ENCODE results near the gene CEP126.
A peak's percentile ranks its signal among the peaks of the same experiment; 100 is the strongest.

The CEP126 gene, protein sequence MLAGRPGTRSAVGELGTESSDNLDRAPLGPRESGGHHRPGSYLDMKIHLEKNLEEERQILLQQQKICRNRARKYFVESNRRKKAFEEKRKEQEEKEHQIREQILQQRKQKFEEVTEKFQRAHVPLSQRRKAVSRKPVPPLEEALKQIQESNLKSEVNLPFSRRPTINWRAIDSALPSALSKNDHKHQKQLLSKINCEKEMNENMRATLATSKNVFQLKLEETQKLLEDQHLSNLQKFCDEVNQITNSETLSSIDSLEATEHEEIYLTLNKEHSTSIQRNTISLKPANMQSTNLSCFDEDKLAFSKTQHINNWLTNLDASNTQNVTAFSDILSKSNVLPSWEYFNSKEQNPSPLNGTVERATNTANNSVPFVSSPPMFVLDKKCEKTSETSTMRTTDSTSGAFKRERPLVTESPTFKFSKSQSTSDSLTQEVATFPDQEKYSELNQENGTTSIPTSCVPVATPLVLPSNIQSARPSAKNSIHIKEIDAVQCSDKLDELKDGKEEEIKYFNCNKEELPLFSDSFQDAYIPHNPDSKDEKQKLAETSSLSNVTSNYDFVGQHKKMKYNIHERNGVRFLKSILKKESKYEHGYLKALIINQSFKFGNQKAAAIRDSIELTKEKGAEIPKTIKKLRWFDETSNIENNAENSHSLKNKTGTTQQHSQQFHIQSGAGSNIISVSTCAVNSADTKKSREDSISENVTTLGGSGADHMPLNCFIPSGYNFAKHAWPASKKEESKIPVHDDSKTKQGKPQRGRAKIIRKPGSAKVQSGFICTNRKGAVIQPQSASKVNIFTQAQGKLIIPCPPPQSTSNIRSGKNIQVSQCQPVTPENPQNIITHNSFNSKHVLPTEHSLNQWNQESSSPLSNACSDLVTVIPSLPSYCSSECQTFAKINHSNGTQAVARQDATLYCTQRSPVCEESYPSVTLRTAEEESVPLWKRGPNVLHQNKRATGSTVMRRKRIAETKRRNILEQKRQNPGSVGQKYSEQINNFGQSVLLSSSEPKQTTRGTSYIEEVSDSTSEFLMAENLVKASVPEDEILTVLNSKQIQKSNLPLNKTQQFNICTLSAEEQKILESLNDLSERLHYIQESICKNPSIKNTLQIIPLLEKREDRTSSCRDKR

DNA sequence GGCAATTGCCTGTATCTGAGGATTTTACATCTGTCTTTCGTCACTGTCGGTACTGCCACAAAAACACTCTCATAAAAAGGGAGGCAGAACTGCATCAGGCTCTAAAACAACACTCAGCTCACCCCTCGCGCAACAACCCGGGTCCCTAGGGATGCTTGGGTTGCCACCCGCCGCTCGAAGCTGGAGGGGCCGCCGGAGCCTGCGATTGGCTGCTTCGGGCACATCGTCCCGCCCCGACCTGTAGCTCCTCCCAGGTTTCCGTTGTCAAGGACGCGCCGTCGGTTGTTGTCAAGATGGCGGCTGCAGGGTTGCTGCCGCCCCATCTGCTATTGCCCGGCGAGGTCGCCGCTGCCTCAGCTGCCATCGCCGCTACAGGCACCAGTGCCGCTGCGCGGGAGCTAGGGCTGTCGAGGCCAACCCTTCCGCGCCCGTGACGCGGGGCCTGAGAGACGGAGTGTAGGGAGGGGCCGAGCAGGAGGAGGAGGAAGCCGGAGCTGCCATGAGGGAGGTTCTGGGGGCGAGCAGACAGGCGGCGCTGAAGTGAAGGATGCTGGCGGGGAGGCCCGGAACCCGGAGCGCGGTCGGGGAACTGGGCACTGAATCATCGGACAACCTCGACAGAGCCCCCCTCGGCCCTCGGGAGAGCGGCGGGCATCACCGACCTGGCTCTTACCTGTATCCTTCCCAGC, at the start of gene CEP126:
Gene CEP126 (plus strand): TSS at position 273 of the 689 bp plus-strand sequence. CDS start 275 bp downstream, at position 548.
- peak; percentile 68 for DNase-seq

DNA sequence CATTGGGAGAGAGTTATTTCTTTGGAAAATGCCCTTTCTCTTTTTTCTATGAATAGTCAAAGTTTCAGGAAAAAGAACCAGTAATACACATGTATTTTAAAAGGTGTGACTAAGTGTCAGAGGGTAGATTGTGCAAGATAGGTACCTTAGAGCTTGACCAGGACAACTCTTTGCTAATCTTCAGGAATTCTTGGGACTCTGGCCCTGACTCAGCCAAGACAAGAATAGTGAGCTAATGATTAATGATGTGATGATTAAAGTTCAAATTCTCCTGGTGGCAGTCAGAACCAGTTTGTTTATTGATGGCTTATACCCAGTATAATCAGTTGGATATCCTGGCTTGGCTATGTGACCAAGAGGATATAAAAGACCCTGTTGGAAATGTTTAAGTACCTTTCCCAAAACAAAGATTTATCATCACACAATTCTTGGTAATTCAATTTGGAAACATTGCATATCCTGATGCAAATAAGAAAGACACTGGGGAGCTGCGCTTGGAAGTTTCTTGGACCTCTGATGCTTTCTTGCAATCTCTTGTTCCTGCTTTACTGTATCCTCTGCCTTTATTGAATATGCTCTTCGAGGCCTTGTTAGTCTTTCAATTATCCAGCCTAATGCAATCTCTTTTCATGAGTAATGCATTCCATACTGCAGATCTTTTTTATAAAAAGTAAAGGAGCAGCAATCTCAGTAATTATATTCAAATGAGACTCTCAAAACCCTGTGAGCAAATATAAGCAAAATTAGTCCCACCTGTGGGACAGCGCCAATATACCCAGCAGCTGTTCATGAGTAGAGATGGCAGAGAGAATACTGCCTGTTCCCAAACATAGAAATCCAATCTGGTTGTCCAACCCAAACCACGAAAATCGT, 48.0 kb upstream of the CEP126 start:
- no peak for DNase-seq

DNA sequence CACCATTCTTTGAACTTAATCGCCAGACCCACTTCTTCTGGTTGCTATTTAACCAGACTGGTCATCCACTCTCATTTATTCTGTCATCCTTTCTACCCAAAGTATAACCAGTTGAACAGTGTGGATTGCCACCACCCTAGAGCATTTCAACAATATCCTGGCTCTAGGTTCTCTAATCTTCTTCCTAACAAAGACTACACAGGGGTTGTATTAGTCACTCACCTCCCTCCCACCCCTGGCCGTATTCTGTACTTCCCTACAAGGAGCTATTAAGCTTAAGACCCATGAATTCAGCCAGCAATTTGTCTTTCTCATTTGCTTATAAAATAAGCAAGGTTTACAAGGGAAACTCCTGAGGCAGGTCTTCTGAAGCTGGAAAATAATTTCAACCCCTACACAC, 46.9 kb upstream of the CEP126 start:
- DNase-seq, result no peak

DNA sequence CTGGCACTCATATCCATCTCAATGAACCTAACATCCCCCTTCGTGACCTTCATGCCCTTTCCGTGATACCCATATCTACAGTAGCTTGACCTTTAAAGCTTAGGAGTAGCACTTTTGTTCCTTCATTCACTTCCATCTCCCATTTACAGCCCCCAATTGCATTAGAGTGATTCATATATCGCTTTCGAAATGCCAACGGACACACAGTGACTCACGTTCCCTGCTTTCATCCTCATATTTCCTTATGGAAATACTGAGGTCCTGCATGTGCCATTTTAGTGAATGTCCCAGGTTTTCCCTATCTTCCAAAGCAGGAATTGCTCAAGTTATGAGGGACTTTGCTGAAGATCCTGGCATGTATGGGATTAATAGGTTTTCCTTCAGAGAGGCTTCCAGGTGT, 44.3 kb upstream of the CEP126 start:
- DNase-seq, result no peak

DNA sequence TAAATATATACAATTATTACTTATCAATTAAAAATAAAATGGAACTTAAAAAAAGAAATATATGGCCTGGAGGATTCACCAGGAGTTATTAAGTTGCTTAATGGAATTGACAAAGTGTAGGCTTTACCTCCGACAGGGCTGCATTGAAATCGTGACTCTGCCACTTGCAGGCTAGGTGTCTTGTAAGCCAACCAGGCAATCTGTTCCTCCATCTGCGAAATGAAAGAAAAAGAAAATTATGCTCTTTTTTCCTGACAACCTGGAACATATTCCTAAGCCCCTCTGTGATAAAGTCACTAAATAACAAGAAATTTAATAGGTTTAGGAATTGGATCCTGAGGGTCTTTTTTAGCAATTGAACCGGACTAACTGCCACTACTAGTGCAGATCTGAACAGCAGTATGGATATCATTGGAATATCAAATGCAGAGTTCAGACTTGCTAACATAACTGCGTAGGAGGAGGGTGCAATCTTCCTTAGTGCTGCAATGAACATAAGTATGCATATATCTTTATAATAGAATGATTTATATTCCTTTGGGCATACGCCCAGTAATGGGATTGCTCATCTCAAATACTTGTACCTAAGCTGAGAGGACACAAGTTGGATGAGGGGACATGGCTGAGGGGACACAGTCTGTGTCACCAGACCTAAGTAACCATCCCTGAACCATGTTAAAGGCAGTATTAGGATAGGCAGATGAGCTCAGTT, 42.5 kb upstream of the CEP126 start:
- DNase-seq, result no peak

DNA sequence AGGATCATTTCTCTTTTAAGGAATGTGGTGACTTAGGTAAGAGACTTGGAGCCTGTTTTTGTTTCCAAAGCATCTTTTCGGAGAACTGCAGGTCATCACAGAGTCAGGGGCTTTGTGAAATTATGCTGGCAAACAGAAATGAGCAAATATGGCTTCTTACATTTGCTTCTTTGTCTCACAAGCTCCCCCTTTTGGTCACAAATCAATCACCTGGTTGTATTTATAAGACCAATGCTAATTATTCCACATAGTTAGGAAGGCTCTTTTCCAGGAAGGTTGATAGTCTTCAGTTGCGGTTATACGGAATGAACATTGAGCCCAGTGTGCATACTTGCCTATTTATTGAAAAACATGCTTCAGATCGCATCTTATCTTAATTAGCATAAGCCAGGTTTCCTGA, 34.6 kb upstream of the CEP126 start:
- no peak for DNase-seq

DNA sequence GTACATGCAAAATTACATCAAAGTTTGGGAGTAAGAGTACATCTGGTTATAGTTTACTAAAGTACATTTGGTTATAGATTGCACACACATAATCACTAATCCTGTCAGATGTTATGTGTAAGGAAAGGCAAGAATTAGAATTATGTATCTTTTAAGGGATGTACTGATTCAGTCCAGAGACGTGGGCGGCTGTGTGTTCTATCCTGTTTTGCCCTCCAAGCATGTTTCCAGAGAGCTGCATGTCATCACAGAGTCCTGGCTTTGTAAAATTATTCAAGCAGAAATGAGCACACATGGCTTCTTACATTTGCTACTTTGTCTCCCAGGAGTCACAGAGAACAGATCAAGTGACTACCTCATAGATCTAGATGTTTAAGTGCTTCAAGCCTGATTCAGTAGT, 33.2 kb upstream of the CEP126 start:
- no peak for DNase-seq

DNA sequence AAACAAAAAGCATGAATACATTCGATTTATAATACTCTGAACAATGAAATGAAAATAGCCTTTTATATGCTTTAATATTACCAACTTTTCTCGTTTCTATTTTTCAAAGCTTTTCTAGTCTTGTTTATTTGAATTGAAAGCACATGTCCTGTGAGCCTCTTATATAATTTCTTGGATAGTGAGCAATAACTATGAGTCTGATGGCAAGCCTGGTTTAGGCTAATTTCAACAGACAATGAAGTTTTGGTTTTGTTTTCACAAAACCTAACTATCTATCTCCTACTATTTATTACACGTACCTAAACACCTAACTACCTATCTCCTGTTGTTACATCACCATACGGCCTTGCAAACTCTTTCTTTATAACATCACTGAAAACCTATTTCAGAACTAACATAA, 29.2 kb upstream of the CEP126 start:
- no peak for DNase-seq

DNA sequence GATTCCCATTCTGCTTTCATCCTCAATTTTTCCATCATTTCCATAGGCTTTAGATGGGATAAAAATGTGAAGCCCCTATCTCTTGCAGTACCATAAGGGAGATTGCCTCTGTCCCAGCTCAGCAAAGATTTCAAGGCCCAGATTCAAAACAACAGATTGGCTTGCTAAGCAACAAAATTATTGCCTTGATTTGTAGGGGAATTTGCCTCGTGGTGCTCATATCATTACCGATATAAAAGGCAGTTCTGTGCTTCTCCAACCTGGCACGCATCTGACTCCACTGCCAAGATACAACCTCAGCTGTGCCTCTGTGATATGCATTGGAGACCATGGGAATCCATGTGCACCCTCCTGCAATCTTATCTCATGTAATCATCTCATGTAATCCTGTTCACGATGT, 25.0 kb upstream of the CEP126 start:
- no peak for DNase-seq

DNA sequence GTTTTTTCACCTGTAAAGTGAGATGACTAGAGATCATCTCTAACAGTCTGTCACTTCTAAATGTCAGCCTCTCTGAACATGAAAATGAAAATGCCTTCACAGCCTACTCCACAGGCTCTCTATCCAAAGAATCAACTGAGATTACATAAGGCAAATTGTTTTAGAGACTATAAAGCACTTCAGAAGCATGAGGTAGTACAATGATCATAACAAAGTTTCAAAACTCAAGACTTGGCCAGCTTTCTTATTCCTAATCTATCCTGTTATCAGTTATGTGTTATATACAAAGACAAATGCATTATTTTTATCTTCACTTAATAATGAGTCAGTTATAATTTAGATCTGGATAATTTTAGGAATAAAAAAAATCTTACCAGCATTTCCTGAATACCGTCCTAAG, 20.3 kb upstream of the CEP126 start:
- no peak for DNase-seq

DNA sequence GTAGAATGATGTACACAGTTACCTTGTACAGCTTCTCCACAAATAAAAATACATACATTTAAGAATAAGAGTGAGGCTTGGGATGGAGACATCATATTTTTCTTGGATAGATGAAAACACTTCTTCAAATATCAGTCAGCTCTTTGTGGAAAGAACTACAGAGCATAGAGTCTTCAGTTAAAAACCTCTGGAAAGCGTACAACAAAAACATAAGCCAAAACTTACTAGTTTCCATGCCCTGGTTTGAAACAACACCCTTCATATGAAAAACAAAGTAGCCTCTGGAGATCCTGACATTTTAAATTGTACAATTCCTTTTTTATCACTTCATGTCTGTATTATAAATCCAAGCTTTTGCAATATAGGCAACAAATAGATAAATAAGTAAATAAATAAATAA, 7.0 kb upstream of the CEP126 start:
- no peak for DNase-seq

DNA sequence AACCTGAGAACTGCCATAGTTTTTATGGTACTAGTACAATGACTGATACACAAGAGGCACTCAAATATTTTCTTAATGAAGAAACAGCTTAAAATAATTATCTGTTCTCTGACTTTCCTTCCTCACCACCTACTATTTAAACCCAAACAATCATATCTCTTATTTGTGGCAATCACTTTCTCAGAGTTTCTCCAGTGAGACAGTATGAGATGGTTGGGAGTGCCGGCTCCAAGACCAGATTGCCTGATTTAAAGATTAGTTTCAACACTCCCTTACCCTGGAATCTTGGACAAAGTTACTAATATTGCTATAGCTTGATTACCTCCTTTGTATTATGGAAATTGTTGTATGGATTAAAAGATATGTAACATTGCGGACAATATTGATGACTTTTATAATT, 5.7 kb upstream of the CEP126 start:
- no peak for DNase-seq

DNA sequence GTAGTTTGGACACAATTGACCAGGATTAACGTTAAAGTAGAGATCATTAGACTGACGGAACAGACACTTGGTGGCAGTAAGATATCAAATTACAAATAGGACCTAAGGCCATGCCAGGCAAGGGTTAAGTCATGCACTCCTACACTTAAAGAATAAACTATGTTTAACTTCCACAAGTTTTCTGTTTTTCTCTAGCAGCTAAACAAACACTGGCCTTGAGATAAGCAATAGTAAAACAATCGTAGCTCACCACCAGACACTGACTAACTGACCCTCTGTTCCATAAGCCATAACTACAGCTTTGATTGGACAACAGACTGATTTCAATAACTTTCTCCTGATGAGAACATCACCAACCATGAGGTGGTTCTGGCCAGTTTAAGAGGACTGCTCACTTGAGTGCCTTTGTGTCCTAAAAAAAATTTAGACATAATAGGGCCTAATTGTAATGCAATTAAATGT, 2.0 kb upstream of the CEP126 start:
- no peak for DNase-seq

DNA sequence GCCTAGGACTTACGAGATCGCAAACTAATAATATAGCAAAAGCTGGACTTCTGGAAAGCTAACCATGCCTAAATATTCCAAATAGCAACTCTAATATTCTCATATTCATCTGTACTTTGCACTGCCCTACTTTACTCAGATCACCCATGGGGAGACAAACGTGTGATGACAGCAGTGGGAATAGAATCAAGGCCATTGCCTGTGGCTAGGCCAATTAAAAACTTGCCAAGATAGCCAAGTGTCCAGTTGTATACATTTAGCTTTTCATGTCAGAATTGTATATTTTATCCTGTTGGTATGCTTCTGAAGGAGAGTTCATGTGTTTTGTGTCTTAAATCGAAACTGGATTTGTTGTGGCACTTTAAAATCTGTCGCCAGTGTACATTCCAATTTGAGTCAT, 1.2 kb upstream of the CEP126 start:
- DNase-seq, result no peak

DNA sequence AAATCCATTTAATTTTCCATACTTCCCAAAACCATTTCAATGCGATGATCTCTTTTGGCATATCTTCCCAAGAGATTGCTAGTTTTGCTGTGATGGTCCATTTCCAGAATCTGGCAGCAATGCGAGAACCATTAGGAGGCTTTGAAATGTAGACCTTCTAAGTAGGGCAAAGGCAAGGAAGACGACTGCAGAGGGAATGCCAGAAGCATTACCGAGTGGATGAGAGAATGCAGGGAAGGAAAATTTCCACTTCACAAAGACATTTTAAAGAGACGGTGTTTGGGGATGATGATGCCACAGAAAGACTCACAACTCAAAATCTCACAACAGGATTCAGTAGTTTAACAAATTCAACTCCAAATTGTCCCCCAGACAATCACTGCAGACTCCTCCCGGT, 471 bp upstream of the CEP126 start:
- no peak for DNase-seq

DNA sequence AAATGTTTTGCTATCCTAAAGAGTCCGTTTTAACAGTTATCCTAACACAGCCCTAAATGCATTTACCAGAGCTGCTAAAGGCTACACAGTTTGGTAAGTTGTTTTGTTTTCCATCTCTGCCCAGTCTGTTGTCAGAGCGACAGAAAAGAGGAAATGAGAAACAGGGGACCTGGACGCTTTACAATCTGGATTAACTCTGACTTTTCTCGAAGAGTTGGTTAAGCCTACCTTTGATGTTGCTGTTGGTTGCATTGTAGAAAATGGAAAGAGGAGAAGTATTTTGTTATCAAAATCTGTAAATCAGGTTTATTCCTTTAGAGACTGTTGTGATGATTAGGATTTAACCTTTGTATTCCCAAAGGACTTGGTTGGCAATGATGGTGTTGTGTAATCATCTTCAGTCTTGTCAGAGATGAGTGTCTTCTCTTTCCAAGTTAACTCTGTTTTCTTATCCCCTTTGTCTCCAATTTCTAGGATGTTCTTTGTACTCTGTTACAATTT, 1.0 kb downstream of the CEP126 start:
- no peak for DNase-seq

DNA sequence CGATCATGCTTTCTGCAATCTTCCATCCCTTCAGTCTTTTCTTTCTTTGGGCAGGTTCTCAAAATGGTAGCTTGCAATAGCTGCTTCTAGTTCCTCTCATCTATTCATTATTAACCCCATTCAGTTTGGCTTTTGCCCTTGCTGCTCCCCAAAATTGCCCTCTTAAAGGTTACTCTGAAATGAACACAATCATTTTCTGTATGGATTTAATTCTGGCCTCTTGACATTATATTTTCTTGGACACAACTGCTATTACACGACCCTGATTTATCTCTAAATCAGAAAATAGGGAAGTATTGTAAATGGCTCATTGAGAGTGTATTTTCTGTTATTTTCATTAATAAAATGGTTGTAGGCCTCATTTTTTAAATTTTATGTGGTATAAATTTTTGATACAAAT, 1.6 kb downstream of the CEP126 start, which contains the start of gene ANGPTL5:
Gene ANGPTL5 (minus strand): TSS at position 101 of the 400 bp plus-strand sequence. CDS start 8,613 bp downstream, outside the sequence.
- DNase-seq, result no peak

DNA sequence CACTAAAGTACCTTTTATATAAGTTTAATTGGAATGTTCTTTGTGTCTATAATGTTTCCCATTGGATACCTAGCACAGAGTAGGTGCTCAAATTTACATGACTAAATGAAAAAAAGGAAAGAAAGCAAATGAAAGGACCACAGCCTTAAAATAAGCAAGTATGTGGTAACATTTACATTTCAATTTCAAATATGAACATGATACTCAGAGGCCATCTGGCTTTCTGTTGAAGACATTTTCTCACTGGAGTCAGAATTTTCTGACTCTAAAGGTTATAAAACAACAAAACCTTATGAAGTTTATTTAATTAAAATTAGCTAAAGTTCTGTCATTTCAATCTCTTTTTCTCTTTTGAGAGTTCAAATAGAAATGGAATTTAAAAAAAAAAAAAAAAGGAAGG, 2.4 kb downstream of the CEP126 start:
- DNase-seq, result no peak

DNA sequence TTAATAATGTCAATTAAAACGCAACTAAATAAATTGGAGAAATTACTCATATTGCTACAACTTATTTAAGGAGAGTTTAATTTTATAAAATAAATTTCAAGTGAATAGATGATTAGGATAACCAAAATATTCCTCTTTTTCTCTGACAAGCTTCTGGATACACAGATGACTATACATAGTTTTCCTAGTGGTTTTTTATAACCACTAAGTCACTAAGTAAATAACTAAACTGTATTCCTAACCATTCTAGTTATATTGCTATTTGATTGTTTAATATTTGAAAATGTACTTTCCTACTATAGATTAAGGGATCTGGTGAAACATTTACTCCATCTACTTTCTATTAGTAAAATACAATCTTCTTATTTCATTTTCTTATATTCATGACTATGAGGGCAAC, 6.2 kb downstream of the CEP126 start:
- no peak for DNase-seq

DNA sequence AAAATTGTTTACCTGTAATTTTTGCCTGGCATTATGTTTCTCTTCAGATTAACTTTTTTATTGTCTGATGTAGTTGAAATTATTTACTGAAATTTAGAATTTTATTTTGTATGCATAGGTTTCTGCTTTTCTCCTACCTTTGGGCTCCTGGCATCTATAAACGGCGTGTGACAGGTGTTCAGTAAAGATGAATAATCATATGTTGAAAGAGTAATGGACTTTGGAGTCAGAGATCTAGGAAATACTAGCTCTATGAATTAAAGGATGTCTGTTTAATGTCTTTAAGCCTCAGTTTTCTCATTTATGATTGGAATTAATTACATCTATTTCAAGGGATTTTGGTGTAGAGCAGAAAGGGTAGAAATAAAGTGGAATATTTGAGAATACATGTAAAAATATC, 8.7 kb downstream of the CEP126 start:
- no peak for DNase-seq
